ENCODE results near the gene LSAMP.

DNA sequence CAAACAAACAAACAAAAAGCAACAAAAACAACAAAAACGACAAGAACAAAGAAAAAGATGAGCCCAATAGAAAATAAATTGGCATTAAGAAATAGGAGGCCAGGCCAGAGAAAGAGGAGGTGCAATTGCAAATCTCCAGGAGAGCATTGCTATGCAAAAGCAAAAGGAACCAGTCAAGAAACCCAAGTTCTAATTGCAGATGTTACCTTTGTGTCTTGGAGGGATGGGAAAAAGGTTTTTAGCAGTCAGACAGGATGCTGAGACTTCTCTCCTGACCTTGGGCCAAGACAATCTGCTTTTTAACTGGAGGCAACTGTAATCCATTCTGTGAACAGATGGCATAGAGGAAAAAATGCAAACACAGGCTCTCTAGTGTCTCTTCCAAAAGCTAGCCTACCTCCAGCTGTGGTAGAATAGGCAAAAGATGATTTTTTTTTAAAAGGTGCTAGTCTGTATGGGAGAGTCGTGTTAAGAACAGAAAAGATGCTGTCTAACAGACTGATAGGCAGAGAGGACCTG lies 56.4 kb downstream of the LSAMP start:
- TF ChIP-seq, protein P1, sequence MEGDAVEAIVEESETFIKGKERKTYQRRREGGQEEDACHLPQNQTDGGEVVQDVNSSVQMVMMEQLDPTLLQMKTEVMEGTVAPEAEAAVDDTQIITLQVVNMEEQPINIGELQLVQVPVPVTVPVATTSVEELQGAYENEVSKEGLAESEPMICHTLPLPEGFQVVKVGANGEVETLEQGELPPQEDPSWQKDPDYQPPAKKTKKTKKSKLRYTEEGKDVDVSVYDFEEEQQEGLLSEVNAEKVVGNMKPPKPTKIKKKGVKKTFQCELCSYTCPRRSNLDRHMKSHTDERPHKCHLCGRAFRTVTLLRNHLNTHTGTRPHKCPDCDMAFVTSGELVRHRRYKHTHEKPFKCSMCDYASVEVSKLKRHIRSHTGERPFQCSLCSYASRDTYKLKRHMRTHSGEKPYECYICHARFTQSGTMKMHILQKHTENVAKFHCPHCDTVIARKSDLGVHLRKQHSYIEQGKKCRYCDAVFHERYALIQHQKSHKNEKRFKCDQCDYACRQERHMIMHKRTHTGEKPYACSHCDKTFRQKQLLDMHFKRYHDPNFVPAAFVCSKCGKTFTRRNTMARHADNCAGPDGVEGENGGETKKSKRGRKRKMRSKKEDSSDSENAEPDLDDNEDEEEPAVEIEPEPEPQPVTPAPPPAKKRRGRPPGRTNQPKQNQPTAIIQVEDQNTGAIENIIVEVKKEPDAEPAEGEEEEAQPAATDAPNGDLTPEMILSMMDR (IDR thresholded peaks at IDR 0.05), result no peak
- no peak for TF ChIP-seq POLR2A (IDR thresholded peaks at IDR 0.05)

Data from esophagus squamous epithelium (tissue), 4 donors.